ENCODE data around the gene TGM6.
A peak's percentile ranks its signal among the peaks of the same experiment; 100 is the strongest.

TGM6 gene

DNA sequence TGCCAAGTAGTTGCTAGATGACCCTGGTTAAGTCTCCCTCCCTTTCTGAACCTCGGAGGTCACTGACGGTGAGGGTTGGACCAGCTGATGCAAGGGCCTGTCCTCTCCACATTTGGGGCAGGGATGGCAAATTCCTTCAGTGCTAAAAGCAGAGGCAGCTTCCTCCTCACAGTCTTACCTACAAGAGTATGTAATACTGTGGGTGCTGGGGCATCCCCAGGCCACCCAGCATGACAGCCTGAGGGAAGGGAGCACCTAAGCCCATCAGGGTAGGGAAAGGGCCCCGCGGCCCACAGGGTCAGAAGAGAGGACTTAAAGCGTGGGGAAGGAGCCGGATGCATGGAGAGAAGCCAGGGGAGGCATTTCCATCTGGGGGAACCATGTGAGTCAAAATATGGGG, 46.9 kb upstream of the TGM6 start:
- H3K27ac ChIP-seq (ENCODE audit: low read length, poor library complexity, severe bottlenecking), result no peak overlapping the region
- no peak overlapping the region for H2BK120ac ChIP-seq (ENCODE audit: low read depth, low read length)
- H3K79me1 ChIP-seq (replicated peaks; ENCODE audit: low read length, poor library complexity, severe bottlenecking), result no peaks in the 10 kb centered on the region
- no peak overlapping the region for H4K91ac ChIP-seq (ENCODE audit: low read length)
- H2BK12ac ChIP-seq (ENCODE audit: low read length in 2 of 2), result no peak overlapping the region
- H3K23ac ChIP-seq (ENCODE audit: low read length in 2 of 2), result no peak overlapping the region
- H3K36me3 ChIP-seq (ENCODE audit: control insufficient read depth in 1 of 2, insufficient read depth in 2 of 2, low read depth in 1 of 2, low read length in 2 of 2), result no peaks in the 10 kb centered on the region
- no peak overlapping the region for H3K4me2 ChIP-seq (ENCODE audit: low read length, poor library complexity, severe bottlenecking)
- H2BK5ac ChIP-seq (ENCODE audit: low read depth, low read length, poor library complexity, severe bottlenecking), result no peak overlapping the region
- no peak overlapping the region for H2AFZ ChIP-seq (ENCODE audit: low read depth, low read length)
- H3K4ac ChIP-seq (ENCODE audit: low read depth in 1 of 2, low read length in 2 of 2), result no peak overlapping the region
- H2BK15ac ChIP-seq (ENCODE audit: low read depth, poor library complexity, severe bottlenecking), result no peak overlapping the region
- no peak overlapping the region for H3K9ac ChIP-seq (ENCODE audit: low read length)
- 76% methylated on average over 6 of the region's 6 CpGs for WGBS
- H2AK5ac ChIP-seq (ENCODE audit: low read length, severe bottlenecking), result no peak overlapping the region
- no peak overlapping the region for H4K8ac ChIP-seq (ENCODE audit: low read length)
- H3K9me3 ChIP-seq (ENCODE audit: control insufficient read depth, low read length), result no peaks in the 10 kb centered on the region
- no peak overlapping the region for H3K4me3 ChIP-seq (ENCODE audit: insufficient read depth in 1 of 2, low read depth in 1 of 2, low read length in 2 of 2)
- no peaks in the 10 kb centered on the region for H3K4me1 ChIP-seq (ENCODE audit: control insufficient read depth, insufficient read depth, low read depth, low read length)
- no peak overlapping the region for H3K14ac ChIP-seq (ENCODE audit: low read length in 2 of 2)
- no peak overlapping the region for H3K18ac ChIP-seq (ENCODE audit: low read depth in 1 of 2, low read length in 2 of 2)
- peaks cover 8 to 57% of the 10 kb centered on the region in 2 experiments for H3K27me3 ChIP-seq (ENCODE audit: control insufficient read depth in 1 of 2, insufficient read depth in 1 of 2, low read length in 2 of 2)
- no peak for DNase-seq

GRCh38 chr20:2335096-2335870, 45.4 kb upstream of the TGM6 start:
- Histone ChIP-seq H3K27ac (ENCODE audit: low read length, poor library complexity, severe bottlenecking) (no peak overlapping the region), H2AFZ (ENCODE audit: low read depth, low read length) (no peak overlapping the region), H2AK5ac (ENCODE audit: low read length, severe bottlenecking) (no peak overlapping the region), H3K4ac (ENCODE audit: low read depth in 1 of 2, low read length in 2 of 2) (no peak overlapping the region), H3K4me1 (ENCODE audit: control insufficient read depth, insufficient read depth, low read depth, low read length) (no peaks in the 10 kb centered on the region), H2BK12ac (ENCODE audit: low read length in 2 of 2) (no peak overlapping the region), H3K9me3 (ENCODE audit: control insufficient read depth, low read length) (no peaks in the 10 kb centered on the region), H3K36me3 (ENCODE audit: control insufficient read depth in 1 of 2, insufficient read depth in 2 of 2, low read depth in 1 of 2, low read length in 2 of 2) (no peaks in the 10 kb centered on the region), H3K23ac (ENCODE audit: low read length in 2 of 2) (peak overlapping the region in 1 of 2 experiments; percentile 61), H3K4me2 (ENCODE audit: low read length, poor library complexity, severe bottlenecking) (no peak overlapping the region), H3K18ac (ENCODE audit: low read depth in 1 of 2, low read length in 2 of 2) (no peak overlapping the region), H3K79me1 (replicated peaks; ENCODE audit: low read length, poor library complexity, severe bottlenecking) (no peaks in the 10 kb centered on the region), H2BK5ac (ENCODE audit: low read depth, low read length, poor library complexity, severe bottlenecking) (no peak overlapping the region), H3K9ac (ENCODE audit: low read length) (no peak overlapping the region), H4K91ac (ENCODE audit: low read length) (no peak overlapping the region), H2BK120ac (ENCODE audit: low read depth, low read length) (no peak overlapping the region), H4K8ac (ENCODE audit: low read length) (no peak overlapping the region), H3K4me3 (ENCODE audit: insufficient read depth in 1 of 2, low read depth in 1 of 2, low read length in 2 of 2) (no peak overlapping the region), H3K14ac (ENCODE audit: low read length in 2 of 2) (no peak overlapping the region), H2BK15ac (ENCODE audit: low read depth, poor library complexity, severe bottlenecking) (no peak overlapping the region), H3K27me3 (ENCODE audit: control insufficient read depth in 1 of 2, insufficient read depth in 1 of 2, low read length in 2 of 2) (peaks cover 6 to 46% of the 10 kb centered on the region in 2 experiments)
- 81% methylated on average over 9 of the region's 9 CpGs for WGBS
- DNase-seq, result no peak

- Histone ChIP-seq H3K18ac (ENCODE audit: low read depth in 1 of 2, low read length in 2 of 2) (no peak overlapping the region), H2AFZ (ENCODE audit: low read depth, low read length) (no peak overlapping the region), H4K8ac (ENCODE audit: low read length) (no peak overlapping the region), H3K9me3 (ENCODE audit: control insufficient read depth, low read length) (no peaks in the 10 kb centered on the region), H2BK120ac (ENCODE audit: low read depth, low read length) (no peak overlapping the region), H2AK5ac (ENCODE audit: low read length, severe bottlenecking) (no peak overlapping the region), H2BK12ac (ENCODE audit: low read length in 2 of 2) (no peak overlapping the region), H3K23ac (ENCODE audit: low read length in 2 of 2) (no peak overlapping the region), H3K14ac (ENCODE audit: low read length in 2 of 2) (no peak overlapping the region), H3K27me3 (ENCODE audit: control insufficient read depth in 1 of 2, insufficient read depth in 1 of 2, low read length in 2 of 2) (peaks cover 4 to 46% of the 10 kb centered on the region in 2 experiments), H3K36me3 (ENCODE audit: control insufficient read depth in 1 of 2, insufficient read depth in 2 of 2, low read depth in 1 of 2, low read length in 2 of 2) (no peaks in the 10 kb centered on the region), H3K79me1 (replicated peaks; ENCODE audit: low read length, poor library complexity, severe bottlenecking) (no peaks in the 10 kb centered on the region), H4K91ac (ENCODE audit: low read length) (no peak overlapping the region), H3K4me1 (ENCODE audit: control insufficient read depth, insufficient read depth, low read depth, low read length) (no peaks in the 10 kb centered on the region), H2BK5ac (ENCODE audit: low read depth, low read length, poor library complexity, severe bottlenecking) (no peak overlapping the region), H3K4ac (ENCODE audit: low read depth in 1 of 2, low read length in 2 of 2) (no peak overlapping the region), H3K4me3 (ENCODE audit: insufficient read depth in 1 of 2, low read depth in 1 of 2, low read length in 2 of 2) (no peak overlapping the region), H2BK15ac (ENCODE audit: low read depth, poor library complexity, severe bottlenecking) (no peak overlapping the region), H3K4me2 (ENCODE audit: low read length, poor library complexity, severe bottlenecking) (no peak overlapping the region), H3K27ac (ENCODE audit: low read length, poor library complexity, severe bottlenecking) (no peak overlapping the region), H3K9ac (ENCODE audit: low read length) (no peak overlapping the region)
- DNase-seq, result no peak
- 80% methylated on average over 4 of the region's 4 CpGs for whole genome bisulfite sequencing
These were observed 44.2 kb upstream of the TGM6 start for GRCh38 chr20:2336471-2336870.

DNA sequence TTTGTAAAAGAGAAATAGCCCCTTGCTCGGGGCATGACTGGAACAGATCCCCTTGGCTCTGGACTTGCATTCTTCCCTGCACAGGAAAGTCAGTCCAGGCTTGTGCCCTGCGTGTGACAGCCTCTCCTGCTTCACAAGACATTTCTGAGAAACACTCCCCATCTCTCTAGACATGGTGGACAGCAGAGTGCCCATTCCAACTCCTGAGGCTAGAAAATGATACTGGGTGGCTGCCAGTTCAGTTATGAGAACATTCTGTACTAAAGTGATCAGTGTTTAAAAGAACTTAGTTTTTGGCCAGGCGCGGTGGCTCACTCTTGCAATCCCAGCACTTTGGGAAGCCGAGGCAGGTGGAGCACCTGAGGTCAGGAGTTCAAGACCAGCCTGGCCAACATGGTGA, 43.6 kb upstream of the TGM6 start:
- H2BK12ac ChIP-seq (ENCODE audit: low read length in 2 of 2), result no peak overlapping the region
- WGBS, result 85% methylated on average over 5 of the region's 5 CpGs
- no peak overlapping the region for H2BK5ac ChIP-seq (ENCODE audit: low read depth, low read length, poor library complexity, severe bottlenecking)
- H2BK120ac ChIP-seq (ENCODE audit: low read depth, low read length), result no peak overlapping the region
- H3K14ac ChIP-seq (ENCODE audit: low read length in 2 of 2), result no peak overlapping the region
- no peaks in the 10 kb centered on the region for H3K4me1 ChIP-seq (ENCODE audit: control insufficient read depth, insufficient read depth, low read depth, low read length)
- H3K4me3 ChIP-seq (ENCODE audit: insufficient read depth in 1 of 2, low read depth in 1 of 2, low read length in 2 of 2), result no peak overlapping the region
- H4K91ac ChIP-seq (ENCODE audit: low read length), result no peak overlapping the region
- no peak overlapping the region for H2AFZ ChIP-seq (ENCODE audit: low read depth, low read length)
- H3K4me2 ChIP-seq (ENCODE audit: low read length, poor library complexity, severe bottlenecking), result no peak overlapping the region
- H3K27me3 ChIP-seq (ENCODE audit: control insufficient read depth in 1 of 2, insufficient read depth in 1 of 2, low read length in 2 of 2), result peaks cover 4 to 41% of the 10 kb centered on the region in 2 experiments
- no peak overlapping the region for H3K9ac ChIP-seq (ENCODE audit: low read length)
- H3K4ac ChIP-seq (ENCODE audit: low read depth in 1 of 2, low read length in 2 of 2), result no peak overlapping the region
- no peaks in the 10 kb centered on the region for H3K36me3 ChIP-seq (ENCODE audit: control insufficient read depth in 1 of 2, insufficient read depth in 2 of 2, low read depth in 1 of 2, low read length in 2 of 2)
- no peak overlapping the region for H3K23ac ChIP-seq (ENCODE audit: low read length in 2 of 2)
- no peak for DNase-seq
- H3K27ac ChIP-seq (ENCODE audit: low read length, poor library complexity, severe bottlenecking), result no peak overlapping the region
- no peaks in the 10 kb centered on the region for H3K9me3 ChIP-seq (ENCODE audit: control insufficient read depth, low read length)
- no peak overlapping the region for H4K8ac ChIP-seq (ENCODE audit: low read length)
- no peak overlapping the region for H3K18ac ChIP-seq (ENCODE audit: low read depth in 1 of 2, low read length in 2 of 2)
- H2BK15ac ChIP-seq (ENCODE audit: low read depth, poor library complexity, severe bottlenecking), result no peak overlapping the region
- no peaks in the 10 kb centered on the region for H3K79me1 ChIP-seq (replicated peaks; ENCODE audit: low read length, poor library complexity, severe bottlenecking)
- H2AK5ac ChIP-seq (ENCODE audit: low read length, severe bottlenecking), result no peak overlapping the region
